ENCODE results near the gene SERPINA1.
"Not testable (repeated sequence)": the region's sequence is repeated elsewhere in the genome, so short reads cannot be mapped to it uniquely, and the experiment has no call there.

SERPINA1 gene

DNA sequence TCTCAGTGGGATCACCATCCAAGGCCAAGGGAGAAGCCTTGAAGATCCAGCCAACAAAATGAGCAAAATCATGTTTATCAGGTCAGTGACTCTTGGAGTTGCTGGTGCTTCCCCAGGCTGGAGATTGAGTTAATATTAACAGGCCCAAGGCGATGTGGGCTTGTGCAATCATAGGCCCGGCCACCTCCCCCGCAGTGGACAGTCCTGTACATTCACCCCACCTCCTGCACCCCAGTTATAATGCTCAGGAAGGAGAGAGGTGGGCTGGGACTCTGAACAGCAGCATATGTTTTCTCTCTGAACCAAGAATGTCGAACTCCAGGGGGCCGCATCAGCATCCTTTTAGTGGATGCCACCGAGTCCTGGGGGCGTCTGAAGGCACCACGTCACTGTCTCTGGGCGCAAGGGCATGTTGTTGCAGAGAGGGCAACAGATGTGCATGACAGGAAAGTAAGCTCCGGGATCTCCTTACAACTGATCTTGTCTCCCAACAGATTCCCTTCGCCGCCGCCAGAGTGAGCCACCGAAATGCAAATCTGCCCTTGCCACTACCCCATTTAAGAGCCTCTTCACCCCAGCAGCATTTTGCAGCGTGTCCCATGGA is 33.1 kb downstream of the SERPINA1 start:
- no peaks in the 10 kb centered on the region for H3K4me1 Mint-ChIP-seq
- H3K36me3 Mint-ChIP-seq: no peaks in the 10 kb centered on the region
- peaks cover 10% of the 10 kb centered on the region for H3K27me3 Mint-ChIP-seq
- no peak overlapping the region for H3K27ac Mint-ChIP-seq
- no peaks in the 10 kb centered on the region for H3K9me3 Mint-ChIP-seq
- H3K4me3 Mint-ChIP-seq: no peak overlapping the region

DNA sequence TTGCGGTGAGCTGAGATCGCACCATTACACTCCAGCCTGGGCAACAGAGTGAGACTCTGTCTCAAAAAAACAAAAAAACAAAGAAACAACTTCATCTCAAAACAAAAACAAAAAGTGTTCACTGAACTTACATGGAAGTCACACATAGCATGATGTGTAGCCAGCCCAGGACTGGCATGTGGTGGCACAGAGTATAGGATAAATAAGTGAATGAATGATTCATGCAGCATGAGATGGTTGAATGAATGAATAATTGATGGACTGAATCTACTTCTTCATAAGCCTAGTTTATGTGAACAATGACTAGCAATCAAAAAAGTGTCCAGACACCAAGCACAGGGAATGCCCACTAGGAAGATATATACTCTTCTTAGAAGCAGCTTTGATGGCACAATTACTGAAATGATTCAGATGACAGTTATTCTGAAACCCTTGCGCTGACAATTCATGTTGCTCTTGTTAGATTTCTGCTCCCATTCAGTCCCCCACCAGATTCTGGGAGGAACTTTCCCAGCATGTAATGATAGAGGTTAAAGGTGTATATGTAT is 33.7 kb downstream of the SERPINA1 start:
- no peaks in the 10 kb centered on the region for H3K4me1 Mint-ChIP-seq
- peaks cover 9% of the 10 kb centered on the region for H3K27me3 Mint-ChIP-seq
- H3K9me3 Mint-ChIP-seq: no peaks in the 10 kb centered on the region
- no peak overlapping the region for H3K27ac Mint-ChIP-seq
- H3K36me3 Mint-ChIP-seq: no peaks in the 10 kb centered on the region
- H3K4me3 Mint-ChIP-seq: no peak overlapping the region

DNA sequence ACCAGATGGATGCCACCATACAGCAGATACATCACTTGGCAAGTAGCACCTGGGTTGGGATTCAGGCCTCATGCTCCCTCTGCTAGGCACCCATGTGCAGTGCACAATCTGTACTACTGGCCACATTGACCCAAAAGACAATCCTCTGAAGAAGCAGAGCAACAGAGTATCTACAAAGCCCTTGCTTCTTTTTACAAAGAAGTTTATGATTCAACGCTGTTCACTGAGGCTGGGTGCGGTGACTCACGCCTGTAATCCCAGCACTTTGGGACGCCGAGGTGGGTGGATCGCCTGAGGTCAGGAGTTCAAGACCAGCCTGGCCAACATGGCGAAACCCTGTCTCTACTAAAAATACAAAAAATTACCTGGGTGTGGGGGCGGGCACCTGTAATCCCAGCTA is 34.2 kb downstream of the SERPINA1 start:
- H3K4me3 Mint-ChIP-seq, H3K36me3 Mint-ChIP-seq, H3K4me1 Mint-ChIP-seq, H3K27me3 Mint-ChIP-seq, H3K9me3 Mint-ChIP-seq, H3K27ac Mint-ChIP-seq: not testable (repeated sequence)

DNA sequence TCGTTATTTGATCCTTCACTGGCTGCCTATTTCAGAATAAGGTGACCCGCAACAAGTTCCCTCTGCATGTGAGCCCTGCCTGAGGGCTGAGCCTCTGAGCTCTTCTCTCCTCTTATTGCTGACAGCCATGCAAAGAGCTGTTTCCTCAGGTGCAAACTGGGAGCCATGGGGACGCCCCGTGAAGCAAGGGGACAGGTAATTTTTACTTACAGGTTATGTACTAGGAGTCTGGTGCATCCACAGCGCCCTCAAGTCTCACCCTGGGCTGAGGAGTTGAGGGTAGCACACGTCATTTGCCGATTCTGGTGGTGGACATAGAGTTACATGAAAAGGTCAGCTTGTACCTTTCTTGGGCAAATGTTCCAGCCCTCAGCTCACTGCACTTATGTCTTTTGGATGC is 39.1 kb downstream of the SERPINA1 start:
- H3K27me3 Mint-ChIP-seq: peaks cover 4% of the 10 kb centered on the region
- H3K4me1 Mint-ChIP-seq: no peaks in the 10 kb centered on the region
- H3K9me3 Mint-ChIP-seq: no peaks in the 10 kb centered on the region
- no peak overlapping the region for H3K4me3 Mint-ChIP-seq
- H3K36me3 Mint-ChIP-seq: no peaks in the 10 kb centered on the region
- H3K27ac Mint-ChIP-seq: no peak overlapping the region

- no peaks in the 10 kb centered on the region for H3K36me3 Mint-ChIP-seq
- H3K4me1 Mint-ChIP-seq: no peaks in the 10 kb centered on the region
- peaks cover 4% of the 10 kb centered on the region for H3K27me3 Mint-ChIP-seq
- H3K4me3 Mint-ChIP-seq: no peak overlapping the region
- no peaks in the 10 kb centered on the region for H3K9me3 Mint-ChIP-seq
- no peak overlapping the region for H3K27ac Mint-ChIP-seq
Measured at GRCh38 chr14:94348836-94349235, 39.6 kb downstream of the SERPINA1 start.

DNA sequence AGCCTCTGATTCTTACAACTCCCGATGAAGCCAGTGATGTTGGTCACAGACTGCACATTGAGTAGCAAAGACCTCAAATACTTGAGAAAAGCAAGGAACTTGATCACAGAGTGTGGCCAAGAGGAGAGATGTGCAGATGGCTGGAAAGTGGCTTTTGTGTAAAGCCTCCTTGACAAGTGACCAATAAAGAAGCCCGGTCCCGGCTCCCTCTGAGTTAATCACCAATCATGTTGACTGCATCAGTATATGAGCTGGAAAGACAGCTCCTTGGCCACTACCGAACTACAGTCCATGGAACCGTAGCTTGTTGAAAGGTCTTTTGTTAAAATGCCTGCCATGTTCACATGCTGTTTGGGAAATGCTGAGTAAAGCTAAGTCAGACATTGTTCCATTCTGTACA is 41.6 kb downstream of the SERPINA1 start:
- no peaks in the 10 kb centered on the region for H3K9me3 Mint-ChIP-seq
- no peaks in the 10 kb centered on the region for H3K36me3 Mint-ChIP-seq
- H3K4me3 Mint-ChIP-seq: no peak overlapping the region
- H3K4me1 Mint-ChIP-seq: no peaks in the 10 kb centered on the region
- peaks cover 7% of the 10 kb centered on the region for H3K27me3 Mint-ChIP-seq
- H3K27ac Mint-ChIP-seq: no peak overlapping the region

- peaks cover 11% of the 10 kb centered on the region for H3K27me3 Mint-ChIP-seq
- H3K36me3 Mint-ChIP-seq, H3K27ac Mint-ChIP-seq, H3K4me1 Mint-ChIP-seq, H3K4me3 Mint-ChIP-seq, H3K9me3 Mint-ChIP-seq: not testable (repeated sequence)
Measured at GRCh38 chr14:94346065-94346786, 42.2 kb downstream of the SERPINA1 start.

DNA sequence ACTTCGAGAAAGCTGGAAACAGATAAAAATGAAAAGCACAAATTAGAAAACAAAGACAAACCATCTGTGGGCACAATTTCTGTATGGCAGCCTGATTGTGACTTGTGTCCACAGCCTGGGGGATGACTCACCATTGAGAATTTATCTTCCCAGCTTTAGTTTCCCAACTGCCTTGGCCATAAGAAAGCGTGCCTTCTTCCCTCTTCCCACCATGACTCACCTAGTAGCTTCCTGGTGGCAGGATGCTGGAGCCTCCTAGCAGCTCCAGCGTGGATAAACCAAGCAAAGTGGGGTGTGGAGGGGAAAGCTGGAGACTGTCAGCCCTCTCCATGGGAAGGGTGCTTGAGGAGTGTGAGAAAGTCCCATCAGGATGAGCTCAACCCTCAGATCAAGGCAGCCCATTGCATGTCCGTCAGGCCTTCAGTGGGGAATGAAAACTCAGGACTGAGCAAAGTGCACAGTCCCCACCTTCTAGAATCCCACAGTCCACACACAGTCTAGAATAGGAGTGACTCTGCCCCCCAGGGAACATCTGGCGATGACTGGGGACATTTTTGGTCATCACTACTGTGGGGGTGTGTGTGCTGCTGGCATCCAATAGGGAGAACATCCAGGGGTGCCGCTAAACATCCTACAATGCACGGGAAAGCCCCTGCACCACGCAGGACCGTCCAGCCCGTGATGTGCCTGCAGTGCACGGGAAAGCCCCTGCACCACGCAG is 42.9 kb downstream of the SERPINA1 start:
- no peak overlapping the region for H3K27ac Mint-ChIP-seq
- no peaks in the 10 kb centered on the region for H3K9me3 Mint-ChIP-seq
- H3K4me3 Mint-ChIP-seq: no peak overlapping the region

DNA sequence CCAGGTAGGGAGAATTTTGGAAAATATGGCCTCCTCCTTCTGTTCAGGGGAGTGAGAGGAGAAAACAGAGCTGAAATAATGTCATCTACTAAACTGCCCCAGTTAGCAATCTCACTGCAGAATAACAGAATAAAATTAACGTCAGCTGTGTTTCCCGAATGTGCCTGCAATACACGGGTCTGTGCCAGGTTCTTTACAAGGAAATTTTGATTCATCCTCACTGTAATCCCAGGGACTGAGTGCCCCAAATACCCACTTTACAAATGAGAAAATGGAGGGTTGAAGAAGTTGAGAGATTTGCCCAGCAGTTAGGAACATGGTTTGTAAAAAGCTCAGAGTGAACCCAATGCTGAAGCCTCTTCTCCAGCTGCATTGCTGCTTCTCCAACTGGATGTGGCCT is 44.0 kb downstream of the SERPINA1 start:
- H3K36me3 Mint-ChIP-seq: no peaks in the 10 kb centered on the region
- no peaks in the 10 kb centered on the region for H3K9me3 Mint-ChIP-seq
- no peak overlapping the region for H3K4me3 Mint-ChIP-seq
- H3K4me1 Mint-ChIP-seq: no peaks in the 10 kb centered on the region
- peaks cover 14% of the 10 kb centered on the region for H3K27me3 Mint-ChIP-seq
- no peak overlapping the region for H3K27ac Mint-ChIP-seq

More for the DNA sequence above, 42.9 kb downstream of the SERPINA1 start:
- no peaks in the 10 kb centered on the region for H3K4me1 Mint-ChIP-seq
- H3K27me3 Mint-ChIP-seq: peaks cover 15% of the 10 kb centered on the region
- no peaks in the 10 kb centered on the region for H3K36me3 Mint-ChIP-seq

DNA sequence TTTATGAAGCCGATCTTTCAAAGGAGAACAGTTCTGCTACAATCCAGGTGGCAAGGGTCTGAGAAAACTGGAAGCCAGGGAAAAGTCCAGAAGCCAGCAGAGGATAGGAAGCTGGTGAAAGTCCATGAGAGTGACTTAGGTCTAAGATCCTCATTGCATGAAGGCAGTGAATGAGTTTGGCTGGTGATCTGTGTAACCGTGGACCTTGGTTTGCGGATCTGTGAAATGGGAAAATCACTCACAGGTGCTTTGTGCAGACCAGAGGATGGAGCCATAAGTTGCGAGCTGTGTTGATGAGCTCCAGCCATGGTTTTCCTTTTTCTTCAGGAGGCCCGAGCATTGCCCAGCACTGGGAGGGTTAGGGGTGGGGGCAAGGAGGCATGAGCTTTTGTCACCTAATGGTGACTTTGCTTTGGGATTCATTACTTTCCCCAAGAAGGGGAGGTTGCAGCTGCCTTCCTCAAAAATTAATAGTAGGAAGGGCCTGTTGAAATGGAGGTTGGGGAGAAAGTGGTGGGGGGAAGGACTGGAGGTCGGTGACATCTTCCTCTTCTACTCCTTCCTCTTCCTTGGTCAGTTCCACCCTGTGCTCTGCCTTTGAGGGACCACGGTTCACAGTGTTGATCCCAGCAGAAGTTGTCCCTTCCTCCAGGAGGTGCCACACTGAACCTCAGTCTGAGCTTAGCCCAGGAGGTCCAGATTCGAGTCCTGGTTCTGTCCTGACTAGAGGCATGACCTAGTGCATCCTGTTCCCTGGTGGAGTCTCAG is 45.0 kb downstream of the SERPINA1 start:
- no peaks in the 10 kb centered on the region for H3K4me1 Mint-ChIP-seq
- H3K4me3 Mint-ChIP-seq: no peak overlapping the region
- peaks cover 14% of the 10 kb centered on the region for H3K27me3 Mint-ChIP-seq
- H3K27ac Mint-ChIP-seq: no peak overlapping the region
- no peaks in the 10 kb centered on the region for H3K36me3 Mint-ChIP-seq
- no peaks in the 10 kb centered on the region for H3K9me3 Mint-ChIP-seq

GRCh38 chr14:94342334-94342934 is 46.0 kb downstream of the SERPINA1 start:
- Mint-ChIP-seq H3K27ac (no peak overlapping the region), H3K4me1 (no peaks in the 10 kb centered on the region), H3K4me3 (no peak overlapping the region), H3K27me3 (peaks cover 15% of the 10 kb centered on the region), H3K9me3 (no peaks in the 10 kb centered on the region), H3K36me3 (no peaks in the 10 kb centered on the region)

GRCh38 chr14:94341656-94342333 is 46.6 kb downstream of the SERPINA1 start:
- Mint-ChIP-seq H3K27me3 (peaks cover 17% of the 10 kb centered on the region), H3K27ac (no peak overlapping the region), H3K9me3 (no peaks in the 10 kb centered on the region), H3K36me3 (no peaks in the 10 kb centered on the region), H3K4me1 (no peaks in the 10 kb centered on the region), H3K4me3 (no peak overlapping the region)

GRCh38 chr14:94340533-94340932 is 47.9 kb downstream of the SERPINA1 start:
- no peak overlapping the region for H3K27ac Mint-ChIP-seq
- H3K9me3 Mint-ChIP-seq: no peaks in the 10 kb centered on the region
- H3K27me3 Mint-ChIP-seq: peaks cover 17% of the 10 kb centered on the region
- H3K4me1 Mint-ChIP-seq: no peaks in the 10 kb centered on the region
- H3K36me3 Mint-ChIP-seq: no peaks in the 10 kb centered on the region
- H3K4me3 Mint-ChIP-seq: no peak overlapping the region

DNA sequence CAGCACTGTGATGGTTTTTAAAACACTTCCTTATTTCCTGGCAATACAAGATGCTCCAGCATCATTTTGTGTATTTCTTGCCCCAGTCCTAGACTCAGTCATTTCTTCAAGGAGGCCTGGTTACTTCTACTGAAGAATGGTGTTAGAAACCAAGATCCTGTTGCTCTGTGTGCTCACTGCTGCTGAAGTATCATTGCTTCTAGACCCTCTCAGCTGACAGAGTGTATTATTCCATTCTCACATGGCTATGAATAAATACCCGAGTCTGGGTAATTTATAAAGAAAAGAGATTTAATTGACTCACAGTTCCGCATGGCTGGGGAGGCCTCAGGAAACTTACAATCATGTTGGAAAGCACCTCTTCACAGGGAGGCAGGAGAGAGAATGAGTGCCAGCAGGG is 50.4 kb downstream of the SERPINA1 start:
- H3K27me3 Mint-ChIP-seq: peaks cover 25% of the 10 kb centered on the region

GRCh38 chr14:94337274-94337673 is 51.1 kb downstream of the SERPINA1 start:
- Mint-ChIP-seq H3K4me1 (no peaks in the 10 kb centered on the region), H3K4me3 (no peak overlapping the region), H3K36me3 (no peaks in the 10 kb centered on the region), H3K9me3 (no peaks in the 10 kb centered on the region), H3K27ac (no peak overlapping the region), H3K27me3 (peaks cover 24% of the 10 kb centered on the region)

More for the DNA sequence above, 50.4 kb downstream of the SERPINA1 start:
- Mint-ChIP-seq H3K4me3 (no peak overlapping the region), H3K27ac (no peak overlapping the region), H3K36me3 (no peaks in the 10 kb centered on the region), H3K9me3 (no peaks in the 10 kb centered on the region), H3K4me1 (no peaks in the 10 kb centered on the region)
